Type B pancreatic cell (in vitro differentiated cells): ENCODE results near the gene PROSER2. TPM values are rescaled to one million over a fixed set of nuclear protein-coding genes. Genes with fewer than 3 reads are reported as not detected.

Experiments
- DNase-seq: peaks from one replicate; pipeline ENCODE4 v3.0.0; 2021; ENCODE audit warnings: mixed read lengths; ENCODE audit not compliant: unreplicated experiment; ENCODE audit errors: extremely low spot score
- H3K27ac Mint-ChIP-seq: 2 replicates; pipeline ENCODE4 v1.8.0; 2021; ENCODE audit warnings: mild to moderate bottlenecking, mixed read lengths
- H3K27me3 Mint-ChIP-seq: 2 replicates; pipeline ENCODE4 v1.8.0; 2021; ENCODE audit warnings: mixed read lengths
- H3K36me3 Mint-ChIP-seq: 2 replicates; pipeline ENCODE4 v1.8.0; 2021; ENCODE audit warnings: mixed read lengths
- H3K4me1 Mint-ChIP-seq: one replicate; pipeline ENCODE4 v1.8.0; 2021; ENCODE audit warnings: mixed read lengths; ENCODE audit not compliant: unreplicated experiment
- H3K4me3 Mint-ChIP-seq: 2 replicates; pipeline ENCODE4 v1.8.0; 2021; ENCODE audit warnings: mild to moderate bottlenecking, mixed read lengths
- H3K9me3 Mint-ChIP-seq: 2 replicates; pipeline ENCODE4 v1.8.0; 2021; ENCODE audit warnings: mixed read lengths
- total RNA-seq: library from RNA; stranded (reverse); gene quantifications from 2 replicates; pipeline ENCODE4 v1.2.1, GENCODE V29; 2021; ENCODE audit warnings: low replicate concordance
- TF ChIP-seq, protein P1 (sequence below): fragments of 200-600 bp; sonication (generic); conservative IDR thresholded peaks from 2 replicates; pipeline ENCODE4 v1.5.0; 2021; ENCODE audit warnings: antibody characterized with exemption, mild to moderate bottlenecking

The PROSER2 gene
- total RNA-seq, 1 donor from 2014 or later = 6.7 TPM

GRCh38 chr10:11866199-11866925 is 43.2 kb downstream of the PROSER2 start:
- H3K9me3 Mint-ChIP-seq = no peaks in the 10 kb centered on the region
- H3K4me1 Mint-ChIP-seq = peaks cover 7% of the 10 kb centered on the region
- H3K27me3 Mint-ChIP-seq = no peaks in the 10 kb centered on the region
- TF ChIP-seq, protein P1, sequence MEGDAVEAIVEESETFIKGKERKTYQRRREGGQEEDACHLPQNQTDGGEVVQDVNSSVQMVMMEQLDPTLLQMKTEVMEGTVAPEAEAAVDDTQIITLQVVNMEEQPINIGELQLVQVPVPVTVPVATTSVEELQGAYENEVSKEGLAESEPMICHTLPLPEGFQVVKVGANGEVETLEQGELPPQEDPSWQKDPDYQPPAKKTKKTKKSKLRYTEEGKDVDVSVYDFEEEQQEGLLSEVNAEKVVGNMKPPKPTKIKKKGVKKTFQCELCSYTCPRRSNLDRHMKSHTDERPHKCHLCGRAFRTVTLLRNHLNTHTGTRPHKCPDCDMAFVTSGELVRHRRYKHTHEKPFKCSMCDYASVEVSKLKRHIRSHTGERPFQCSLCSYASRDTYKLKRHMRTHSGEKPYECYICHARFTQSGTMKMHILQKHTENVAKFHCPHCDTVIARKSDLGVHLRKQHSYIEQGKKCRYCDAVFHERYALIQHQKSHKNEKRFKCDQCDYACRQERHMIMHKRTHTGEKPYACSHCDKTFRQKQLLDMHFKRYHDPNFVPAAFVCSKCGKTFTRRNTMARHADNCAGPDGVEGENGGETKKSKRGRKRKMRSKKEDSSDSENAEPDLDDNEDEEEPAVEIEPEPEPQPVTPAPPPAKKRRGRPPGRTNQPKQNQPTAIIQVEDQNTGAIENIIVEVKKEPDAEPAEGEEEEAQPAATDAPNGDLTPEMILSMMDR = no peak
- H3K27ac Mint-ChIP-seq = no peak overlapping the region
- no peak for DNase-seq
- no peak overlapping the region for H3K4me3 Mint-ChIP-seq
- peaks cover under 1% of the 10 kb centered on the region for H3K36me3 Mint-ChIP-seq

GRCh38 chr10:11869219-11869618 is 46.1 kb downstream of the PROSER2 start:
- no peak overlapping the region for H3K27ac Mint-ChIP-seq
- DNase-seq = no peak
- no peaks in the 10 kb centered on the region for H3K9me3 Mint-ChIP-seq
- H3K36me3 Mint-ChIP-seq = no peaks in the 10 kb centered on the region
- H3K27me3 Mint-ChIP-seq = no peaks in the 10 kb centered on the region
- H3K4me1 Mint-ChIP-seq = peaks cover 27% of the 10 kb centered on the region
- no peak overlapping the region for H3K4me3 Mint-ChIP-seq
- TF ChIP-seq, protein P1 = no peak

DNA sequence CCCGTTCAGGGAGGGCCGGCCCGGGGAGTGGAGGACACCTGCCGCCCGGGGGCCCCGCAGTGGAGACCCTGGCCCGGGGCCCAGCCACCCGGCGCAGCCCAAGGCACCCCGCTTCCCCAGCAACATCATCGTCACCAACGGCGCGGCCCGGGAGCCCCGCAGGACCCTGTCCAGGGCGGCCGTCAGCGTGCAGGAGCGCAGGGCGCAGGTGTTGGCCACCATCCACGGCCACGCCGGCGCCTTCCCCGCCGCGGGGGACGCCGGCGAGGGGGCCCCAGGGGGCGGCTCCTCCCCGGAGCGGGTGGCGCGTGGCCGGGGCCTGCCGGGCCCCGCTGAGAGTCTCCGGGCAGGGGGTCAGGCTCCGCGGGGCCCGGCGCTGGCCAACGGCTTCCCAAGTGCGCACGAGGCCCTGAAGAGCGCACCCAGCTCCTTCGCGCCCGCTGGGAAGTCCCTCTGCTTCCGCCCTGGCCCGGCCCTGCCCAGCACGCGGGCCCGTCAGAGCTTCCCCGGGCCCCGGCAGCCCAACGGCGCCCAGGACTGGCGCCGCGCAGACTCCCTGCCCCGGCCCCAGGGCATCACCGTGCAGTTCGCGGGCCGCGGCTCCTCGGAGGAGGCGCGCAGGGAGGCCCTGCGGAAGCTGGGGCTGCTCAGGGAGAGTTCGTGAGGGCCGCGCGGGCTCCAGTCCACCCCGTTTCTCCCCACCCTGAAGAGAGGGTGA is 46.7 kb downstream of the PROSER2 start:
- no peak for DNase-seq
- H3K36me3 Mint-ChIP-seq = no peaks in the 10 kb centered on the region
- peaks cover 33% of the 10 kb centered on the region for H3K4me1 Mint-ChIP-seq
- TF ChIP-seq, protein P1 = no peak
- no peak overlapping the region for H3K4me3 Mint-ChIP-seq
- H3K27ac Mint-ChIP-seq = peak overlapping the region; percentile 60
- H3K27me3 Mint-ChIP-seq = no peaks in the 10 kb centered on the region
- H3K9me3 Mint-ChIP-seq = no peaks in the 10 kb centered on the region

DNA sequence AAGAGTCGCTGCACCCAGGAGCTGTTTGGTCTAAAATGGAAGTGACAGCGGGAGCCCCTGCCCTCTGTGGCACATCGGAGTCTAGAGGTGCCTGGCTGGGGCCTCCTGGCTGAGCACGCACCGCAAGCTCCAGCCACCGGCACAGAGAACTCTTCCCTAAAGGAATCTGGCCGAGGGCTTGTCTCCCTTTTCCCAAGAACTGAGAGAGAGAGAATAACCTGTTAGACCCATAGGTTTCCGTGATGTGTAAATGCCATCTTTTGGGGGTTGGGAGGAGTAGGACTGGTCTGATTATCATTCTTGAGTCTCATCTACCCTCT is 47.3 kb downstream of the PROSER2 start:
- H3K4me3 Mint-ChIP-seq = no peak overlapping the region
- H3K4me1 Mint-ChIP-seq = peaks cover 39% of the 10 kb centered on the region

DNA sequence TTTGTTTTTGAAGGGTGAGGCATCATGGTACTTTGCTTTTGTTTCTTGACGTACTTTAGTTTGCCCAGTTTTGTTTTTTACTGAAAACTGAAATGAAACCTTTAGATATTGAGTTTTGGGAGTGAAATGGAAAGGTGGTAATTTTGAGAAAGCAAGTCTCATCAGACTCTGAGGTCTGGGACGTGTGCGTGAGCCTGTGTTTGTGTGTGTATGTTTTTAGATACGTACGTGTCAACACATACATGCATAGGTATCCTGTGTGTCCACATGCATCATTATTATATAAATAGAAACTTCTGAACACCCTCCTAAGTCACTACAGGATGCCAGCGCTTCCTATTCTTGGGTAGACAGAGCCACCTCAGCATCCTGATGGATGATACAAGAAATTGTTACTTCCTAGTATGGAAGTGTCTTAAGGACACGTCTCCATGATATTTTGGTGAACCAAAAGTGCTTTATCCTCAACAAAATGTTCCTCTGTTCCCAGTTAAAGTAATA is 47.8 kb downstream of the PROSER2 start:
- Mint-ChIP-seq H3K4me1 (peaks cover 44% of the 10 kb centered on the region), H3K36me3 (no peaks in the 10 kb centered on the region), H3K27ac (peak overlapping the region; percentile 78), H3K4me3 (no peak overlapping the region), H3K27me3 (no peaks in the 10 kb centered on the region), H3K9me3 (no peaks in the 10 kb centered on the region)
- TF ChIP-seq, protein P1 = no peak
- DNase-seq = no peak

More for the DNA sequence above, 47.3 kb downstream of the PROSER2 start:
- DNase-seq = no peak
- Mint-ChIP-seq H3K9me3 (no peaks in the 10 kb centered on the region), H3K36me3 (no peaks in the 10 kb centered on the region), H3K27me3 (no peaks in the 10 kb centered on the region), H3K27ac (peak overlapping the region; percentile 60)
- TF ChIP-seq, protein P1 = no peak
